Subcutaneous abdominal adipose tissue (tissue), 5 donors: ENCODE results near the gene BPIFB6.

Source experiments
- H3K27ac ChIP-seq: one replicate; pipeline ENCODE4 v1.7.0; 2013; ENCODE audit warnings: low read depth, mild to moderate bottlenecking, inconsistent platforms, low read length, moderate library complexity
- H3K27me3 ChIP-seq, 5 donors: one replicate each; pipeline ENCODE4 v1.7.0; 2013; ENCODE audit warnings: low read length in 5 of 5, inconsistent platforms in 1 of 5; ENCODE audit not compliant: control insufficient read depth in 5 of 5, insufficient read depth in 4 of 5
- H3K36me3 ChIP-seq, 5 donors: one replicate each; pipeline ENCODE4 v1.7.0; 2013; ENCODE audit warnings: low read length in 5 of 5; ENCODE audit not compliant: control insufficient read depth in 5 of 5, insufficient read depth in 5 of 5
- H3K4me1 ChIP-seq, 5 donors: one replicate each; pipeline ENCODE4 v1.7.0; 2013; ENCODE audit warnings: low read length in 5 of 5, mild to moderate bottlenecking in 3 of 5, moderate library complexity in 1 of 5; ENCODE audit not compliant: control insufficient read depth in 5 of 5, insufficient read depth in 5 of 5
- H3K4me3 ChIP-seq, 5 donors: one replicate each; pipeline ENCODE4 v1.7.0; 2013; ENCODE audit warnings: low read length in 5 of 5, low read depth in 1 of 5
- H3K9ac ChIP-seq, 5 donors: one replicate each; pipeline ENCODE4 v1.7.0; 2013; ENCODE audit warnings: low read length in 5 of 5, mild to moderate bottlenecking in 4 of 5, moderate library complexity in 3 of 5
- H3K9me3 ChIP-seq, 5 donors: one replicate each; pipeline ENCODE4 v1.7.0; 2013; ENCODE audit warnings: low read length in 5 of 5; ENCODE audit not compliant: control insufficient read depth in 5 of 5
- donor health status: healthy.
- donor health status: healthy.
- donor health status: healthy.
- donor health status: healthy.
- donor health status: healthy.

Gene BPIFB6

GRCh38 chr20:33082546-33082945 lies 51.1 kb downstream of the BPIFB6 start:
- no peaks in the 10 kb centered on the region for H3K36me3 ChIP-seq
- no peak overlapping the region for H3K4me3 ChIP-seq
- peaks cover 0 to 4% (median 2%) of the 10 kb centered on the region in 5 donors for H3K27me3 ChIP-seq
- no peak overlapping the region for H3K9ac ChIP-seq
- no peaks in the 10 kb centered on the region for H3K9me3 ChIP-seq
- peaks cover 0 to 13% (median 9%) of the 10 kb centered on the region in 5 donors for H3K4me1 ChIP-seq
- H3K27ac ChIP-seq, result no peak overlapping the region

GRCh38 chr20:33083544-33084340 lies 52.3 kb downstream of the BPIFB6 start:
- H3K27ac ChIP-seq, result no peak overlapping the region
- H3K9ac ChIP-seq, result no peak overlapping the region
- no peak overlapping the region for H3K4me3 ChIP-seq
- no peaks in the 10 kb centered on the region for H3K36me3 ChIP-seq
- no peaks in the 10 kb centered on the region for H3K9me3 ChIP-seq
- H3K27me3 ChIP-seq, result peaks cover 0 to 3% (median 2%) of the 10 kb centered on the region in 5 donors
- peaks cover 0 to 13% (median 9%) of the 10 kb centered on the region in 5 donors for H3K4me1 ChIP-seq

- Histone ChIP-seq H3K36me3 (no peaks in the 10 kb centered on the region), H3K9me3 (no peaks in the 10 kb centered on the region), H3K27me3 (peaks cover under 1 to 5% (median 2%) of the 10 kb centered on the region in 5 donors), H3K9ac (no peak overlapping the region), H3K4me3 (no peak overlapping the region), H3K4me1 (peaks cover 0 to 13% (median 9%) of the 10 kb centered on the region in 5 donors), H3K27ac (no peak overlapping the region)
These were observed 53.3 kb downstream of the BPIFB6 start for GRCh38 chr20:33084722-33085121.

- Histone ChIP-seq H3K4me3 (no peak overlapping the region), H3K4me1 (peaks cover 0 to 13% (median 9%) of the 10 kb centered on the region in 5 donors), H3K27ac (no peak overlapping the region), H3K36me3 (no peaks in the 10 kb centered on the region), H3K27me3 (peaks cover 2 to 5% (median 3%) of the 10 kb centered on the region in 5 donors), H3K9me3 (no peaks in the 10 kb centered on the region), H3K9ac (no peak overlapping the region)
These were observed 54.7 kb downstream of the BPIFB6 start for GRCh38 chr20:33086052-33086722.

- H3K9me3 ChIP-seq, result no peaks in the 10 kb centered on the region
- H3K27ac ChIP-seq, result no peak overlapping the region
- no peaks in the 10 kb centered on the region for H3K36me3 ChIP-seq
- H3K9ac ChIP-seq, result no peak overlapping the region
- H3K4me1 ChIP-seq, result peaks cover 0 to 4% (median under 1%) of the 10 kb centered on the region in 5 donors
- H3K27me3 ChIP-seq, result peaks cover 0 to 5% (median 0%) of the 10 kb centered on the region in 5 donors
- no peak overlapping the region for H3K4me3 ChIP-seq
These were observed 59.7 kb downstream of the BPIFB6 start for GRCh38 chr20:33091147-33091546.

GRCh38 chr20:33091693-33092092 lies 60.2 kb downstream of the BPIFB6 start:
- H3K27me3 ChIP-seq, result peaks cover 0 to 5% (median 0%) of the 10 kb centered on the region in 5 donors
- no peaks in the 10 kb centered on the region for H3K36me3 ChIP-seq
- no peak overlapping the region for H3K27ac ChIP-seq
- peaks cover 0 to 10% (median 6%) of the 10 kb centered on the region in 5 donors for H3K4me1 ChIP-seq
- no peak overlapping the region for H3K9ac ChIP-seq
- H3K9me3 ChIP-seq, result no peaks in the 10 kb centered on the region
- no peak overlapping the region for H3K4me3 ChIP-seq

- H3K9ac ChIP-seq, result no peak overlapping the region
- H3K4me3 ChIP-seq, result no peak overlapping the region
- no peaks in the 10 kb centered on the region for H3K36me3 ChIP-seq
- H3K4me1 ChIP-seq, result peaks cover 0 to 16% (median 13%) of the 10 kb centered on the region in 5 donors
- peaks cover 0 to 5% (median 0%) of the 10 kb centered on the region in 5 donors for H3K27me3 ChIP-seq
- no peak overlapping the region for H3K27ac ChIP-seq
- no peaks in the 10 kb centered on the region for H3K9me3 ChIP-seq
These were observed 60.9 kb downstream of the BPIFB6 start for GRCh38 chr20:33092361-33092760.

- peaks cover 0 to 5% (median 0%) of the 10 kb centered on the region in 5 donors for H3K27me3 ChIP-seq
- H3K27ac ChIP-seq, result no peak overlapping the region
- no peaks in the 10 kb centered on the region for H3K9me3 ChIP-seq
- H3K9ac ChIP-seq, result no peak overlapping the region
- H3K4me3 ChIP-seq, result no peak overlapping the region
- H3K36me3 ChIP-seq, result no peaks in the 10 kb centered on the region
- peaks cover 0 to 18% (median 14%) of the 10 kb centered on the region in 5 donors for H3K4me1 ChIP-seq
These were observed 61.6 kb downstream of the BPIFB6 start for GRCh38 chr20:33093074-33093473.

GRCh38 chr20:33093582-33093981 lies 62.1 kb downstream of the BPIFB6 start:
- no peak overlapping the region for H3K27ac ChIP-seq
- peaks cover 0 to 18% (median 14%) of the 10 kb centered on the region in 5 donors for H3K4me1 ChIP-seq
- no peak overlapping the region for H3K4me3 ChIP-seq
- H3K36me3 ChIP-seq, result no peaks in the 10 kb centered on the region
- no peak overlapping the region for H3K9ac ChIP-seq
- peaks cover 0 to 5% (median 0%) of the 10 kb centered on the region in 5 donors for H3K27me3 ChIP-seq
- no peaks in the 10 kb centered on the region for H3K9me3 ChIP-seq
